Hepatocyte (in vitro differentiated cells): ENCODE measurements around the gene SPATA31E1. TPM values are rescaled to one million over a fixed set of nuclear protein-coding genes. Genes with fewer than 3 reads are reported as not detected.
A peak's percentile ranks its signal among the peaks of the same experiment; 100 is the strongest.

Source experiments
- DNase-seq: peaks from one replicate; pipeline ENCODE4 v3.0.0-alpha.2; 2016; ENCODE audit warnings: low spot score
- H2AFZ ChIP-seq: fragments of 200-600 bp; sonication (generic); 2 replicates; pipeline ENCODE4 v1.6.0; 2016; ENCODE audit warnings: antibody characterized with exemption, mild to moderate bottlenecking
- H3K27ac ChIP-seq: fragments of 200-600 bp; sonication (generic); 2 replicates; pipeline ENCODE4 v1.5.1; 2016; ENCODE audit warnings: mild to moderate bottlenecking
- H3K27me3 ChIP-seq: fragments of 200-600 bp; sonication (generic); 2 replicates; pipeline ENCODE4 v1.6.1; 2016
- H3K36me3 ChIP-seq: fragments of 200-600 bp; sonication (generic); replicated peaks from 2 replicates; pipeline ENCODE4 v1.5.1; 2016; ENCODE audit warnings: low read depth; ENCODE audit not compliant: insufficient read depth
- H3K4me1 ChIP-seq: fragments of 200-600 bp; sonication (generic); 2 replicates; pipeline ENCODE4 v1.5.1; 2016; ENCODE audit warnings: mild to moderate bottlenecking, moderate library complexity; ENCODE audit not compliant: insufficient read depth
- H3K4me2 ChIP-seq: fragments of 200-600 bp; sonication (generic); 2 replicates; pipeline ENCODE4 v1.6.0; 2016
- H3K4me3 ChIP-seq: fragments of 200-600 bp; sonication (generic); 2 replicates; pipeline ENCODE4 v1.5.1; 2016; ENCODE audit warnings: mild to moderate bottlenecking
- H3K79me2 ChIP-seq: fragments of 200-600 bp; sonication (generic); 2 replicates; pipeline ENCODE4 v1.6.0; 2017; ENCODE audit warnings: mild to moderate bottlenecking
- H3K9me2 ChIP-seq: fragments of 200-600 bp; sonication (generic); replicated peaks from 2 replicates; pipeline ENCODE4 v1.6.0; 2017; ENCODE audit warnings: mild to moderate bottlenecking; ENCODE audit not compliant: insufficient read depth
- H3K9me3 ChIP-seq: fragments of 200-600 bp; sonication (generic); 2 replicates; pipeline ENCODE4 v1.5.1; 2016; ENCODE audit warnings: low read depth, mild to moderate bottlenecking
- H4K20me1 ChIP-seq: fragments of 200-600 bp; sonication (generic); 2 replicates; pipeline ENCODE4 v1.6.0; 2016; ENCODE audit warnings: mild to moderate bottlenecking; ENCODE audit not compliant: insufficient read depth, poor library complexity, severe bottlenecking
- EZH2 ChIP-seq: fragments of 200-600 bp; sonication (generic); IDR thresholded peaks from 2 replicates; pipeline ENCODE4 v1.6.1; 2016; ENCODE audit warnings: antibody characterized with exemption, mild to moderate bottlenecking, borderline replicate concordance
- EZH2phosphoT487 ChIP-seq: fragments of 200-600 bp; sonication (generic); IDR thresholded peaks from one replicate; pipeline ENCODE4 v1.6.1; 2018; ENCODE audit warnings: antibody characterized with exemption, mild to moderate bottlenecking, low read depth, moderate library complexity; ENCODE audit not compliant: unreplicated experiment, severe bottlenecking
- WGBS: methylation state at CpG from one replicate; pipeline ENCODE4 v1.1.6; 2016; ENCODE audit warnings: low lambda C conversion rate; ENCODE audit errors: missing lambda C conversion rate; 5-methylcytosine and 5-hydroxymethylcytosine counted together
- polyA plus RNA-seq: library from polyadenylated mRNA; unstranded; fragments of >200 nt; fragmentation: Nextera tagmentation; extraction: Ambion mirVana; gene quantifications from 2 replicates; pipeline ENCODE4 v1.2.1, GENCODE V29; 2016
- total RNA-seq: library from RNA; depleted of rRNA; stranded (reverse); fragments of >200 nt; gene quantifications from 2 replicates; pipeline ENCODE4 v1.2.3, GENCODE V29; 2014
- TF ChIP-seq, protein P1 (sequence below): fragments of 200-600 bp; sonication (generic); IDR thresholded peaks from 2 replicates; pipeline ENCODE4 v1.5.1; 2016; ENCODE audit warnings: antibody characterized with exemption, mild to moderate bottlenecking; ENCODE audit not compliant: poor library complexity

The SPATA31E1 gene
- total and polyA plus RNA-seq, 2 experiments from 2014 or later, result not detected

DNA sequence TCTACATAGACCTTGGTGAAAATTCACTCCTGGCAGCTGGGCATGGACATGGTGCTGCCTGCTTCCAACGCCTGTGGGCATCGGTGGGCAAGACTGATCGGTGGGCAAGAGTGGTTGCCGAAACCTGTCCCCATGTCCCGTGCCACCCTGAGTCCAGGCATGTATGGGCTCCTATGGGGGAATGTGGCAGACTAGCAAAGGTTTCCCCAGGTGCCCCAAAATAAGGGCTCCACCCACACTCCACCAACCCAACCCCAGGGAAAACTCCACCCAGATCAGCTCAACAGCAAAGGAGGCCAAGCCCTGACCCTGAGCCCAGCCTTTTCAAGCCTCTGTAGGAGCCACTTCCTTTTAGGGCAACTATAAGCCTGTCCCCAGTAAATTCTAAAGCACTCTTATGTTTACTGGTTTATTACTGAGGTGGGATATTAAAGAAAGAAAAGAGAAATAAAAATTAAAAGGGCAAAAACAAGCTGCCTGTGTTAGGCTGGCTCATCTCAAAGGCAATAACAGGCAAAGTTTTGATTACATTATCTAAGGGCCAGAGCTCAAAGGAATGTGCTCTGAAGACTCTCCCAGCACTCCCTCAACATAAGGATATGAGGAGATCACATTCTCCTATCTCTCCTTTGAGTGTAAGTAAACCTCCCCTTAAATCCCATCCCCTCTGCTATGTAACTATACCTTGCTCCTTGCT lies 8.9 kb upstream of the SPATA31E1 start:
- H3K27me3 ChIP-seq, result no peaks in the 10 kb centered on the region
- TF ChIP-seq, protein P1, sequence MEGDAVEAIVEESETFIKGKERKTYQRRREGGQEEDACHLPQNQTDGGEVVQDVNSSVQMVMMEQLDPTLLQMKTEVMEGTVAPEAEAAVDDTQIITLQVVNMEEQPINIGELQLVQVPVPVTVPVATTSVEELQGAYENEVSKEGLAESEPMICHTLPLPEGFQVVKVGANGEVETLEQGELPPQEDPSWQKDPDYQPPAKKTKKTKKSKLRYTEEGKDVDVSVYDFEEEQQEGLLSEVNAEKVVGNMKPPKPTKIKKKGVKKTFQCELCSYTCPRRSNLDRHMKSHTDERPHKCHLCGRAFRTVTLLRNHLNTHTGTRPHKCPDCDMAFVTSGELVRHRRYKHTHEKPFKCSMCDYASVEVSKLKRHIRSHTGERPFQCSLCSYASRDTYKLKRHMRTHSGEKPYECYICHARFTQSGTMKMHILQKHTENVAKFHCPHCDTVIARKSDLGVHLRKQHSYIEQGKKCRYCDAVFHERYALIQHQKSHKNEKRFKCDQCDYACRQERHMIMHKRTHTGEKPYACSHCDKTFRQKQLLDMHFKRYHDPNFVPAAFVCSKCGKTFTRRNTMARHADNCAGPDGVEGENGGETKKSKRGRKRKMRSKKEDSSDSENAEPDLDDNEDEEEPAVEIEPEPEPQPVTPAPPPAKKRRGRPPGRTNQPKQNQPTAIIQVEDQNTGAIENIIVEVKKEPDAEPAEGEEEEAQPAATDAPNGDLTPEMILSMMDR, result no peak
- TF ChIP-seq EZH2phosphoT487, result no peak
- no peak for TF ChIP-seq EZH2
- no peaks in the 10 kb centered on the region for H3K36me3 ChIP-seq
- no peak overlapping the region for H3K4me3 ChIP-seq
- DNase-seq, result no peak
- no peaks in the 10 kb centered on the region for H4K20me1 ChIP-seq
- 95% methylated on average over 5 of the region's 5 CpGs for WGBS
- no peaks in the 10 kb centered on the region for H3K9me3 ChIP-seq
- H3K4me1 ChIP-seq, result peaks cover 30% of the 10 kb centered on the region
- no peaks in the 10 kb centered on the region for H3K9me2 ChIP-seq
- peak overlapping the region; percentile 43 for H3K4me2 ChIP-seq
- no peak overlapping the region for H2AFZ ChIP-seq
- H3K27ac ChIP-seq, result peak overlapping the region; percentile 86
- H3K79me2 ChIP-seq, result no peaks in the 10 kb centered on the region

DNA sequence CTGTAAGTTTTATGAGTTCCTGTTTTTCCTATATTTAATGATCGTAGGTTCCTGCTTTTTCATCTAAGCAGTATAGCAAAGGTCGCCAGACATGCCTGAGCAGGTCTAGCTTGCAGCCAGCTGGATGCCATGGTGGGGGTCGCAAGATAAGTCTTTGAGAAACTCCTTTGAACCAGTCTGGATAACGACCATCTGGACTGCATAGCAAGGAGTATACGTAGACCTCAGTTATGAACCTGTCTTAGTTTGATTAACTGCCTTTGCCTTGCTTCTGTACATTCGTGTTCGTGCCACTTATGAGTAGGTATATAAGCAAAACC lies 8.4 kb upstream of the SPATA31E1 start:
- H3K4me2 ChIP-seq, result no peak overlapping the region
- no peaks in the 10 kb centered on the region for H3K9me3 ChIP-seq
- no peaks in the 10 kb centered on the region for H3K79me2 ChIP-seq
- WGBS, result 34% methylated on average over 7 of the region's 7 CpGs
- H2AFZ ChIP-seq, result no peak overlapping the region
- H3K4me1 ChIP-seq, result peaks cover 30% of the 10 kb centered on the region
- H3K27ac ChIP-seq, result peak overlapping the region; percentile 86
- peak; percentile 11 for DNase-seq
- no peaks in the 10 kb centered on the region for H4K20me1 ChIP-seq
- H3K4me3 ChIP-seq, result no peak overlapping the region
- no peaks in the 10 kb centered on the region for H3K36me3 ChIP-seq
- TF ChIP-seq EZH2phosphoT487 (no peak), EZH2 (no peak)
- TF ChIP-seq, protein P1, result no peak
- H3K9me2 ChIP-seq, result no peaks in the 10 kb centered on the region
- no peaks in the 10 kb centered on the region for H3K27me3 ChIP-seq

- H3K9me3 ChIP-seq, result no peaks in the 10 kb centered on the region
- H3K4me2 ChIP-seq, result no peak overlapping the region
- H4K20me1 ChIP-seq, result no peaks in the 10 kb centered on the region
- H3K36me3 ChIP-seq, result no peaks in the 10 kb centered on the region
- no peaks in the 10 kb centered on the region for H3K79me2 ChIP-seq
- no peaks in the 10 kb centered on the region for H3K27me3 ChIP-seq
- no peak overlapping the region for H2AFZ ChIP-seq
- no peaks in the 10 kb centered on the region for H3K9me2 ChIP-seq
- H3K27ac ChIP-seq, result peak overlapping the region; percentile 86
- H3K4me1 ChIP-seq, result peaks cover 30% of the 10 kb centered on the region
- TF ChIP-seq EZH2 (no peak), EZH2phosphoT487 (no peak)
- TF ChIP-seq, protein P1, result no peak
- H3K4me3 ChIP-seq, result no peak overlapping the region
- peak; percentile 1 for DNase-seq
Measured at GRCh38 chr9:87875060-87875459, 7.6 kb upstream of the SPATA31E1 start.
